ENCODE results near the gene SERP1. TPM values are rescaled to one million over a fixed set of nuclear protein-coding genes. Genes with fewer than 3 reads are reported as not detected.
"Not testable (repeated sequence)": the region's sequence is repeated elsewhere in the genome, so short reads cannot be mapped to it uniquely, and the experiment has no call there.

The SERP1 gene
- total RNA-seq, 1 experiment from 2014 or later = 375 TPM

GRCh38 chr3:150538324-150539208, 7.7 kb downstream of the SERP1 start:
- DNase-seq (ENCODE audit: low read depth) = no peak

- no peak for DNase-seq (ENCODE audit: low read depth)
Observed at GRCh38 chr3:150535204-150535603, 11.1 kb downstream of the SERP1 start.

- no peak for DNase-seq (ENCODE audit: low read depth)
Observed at GRCh38 chr3:150531775-150532174, 14.5 kb downstream of the SERP1 start.

GRCh38 chr3:150528354-150528797, 17.9 kb downstream of the SERP1 start:
- DNase-seq (ENCODE audit: low read depth) = no peak

GRCh38 chr3:150527464-150528255, 18.6 kb downstream of the SERP1 start:
- no peak for DNase-seq (ENCODE audit: low read depth)

GRCh38 chr3:150523538-150523937, 22.8 kb downstream of the SERP1 start:
- DNase-seq (ENCODE audit: low read depth) = no peak

- no peak for DNase-seq (ENCODE audit: low read depth)
Observed at GRCh38 chr3:150521463-150521862, 24.8 kb downstream of the SERP1 start.

- DNase-seq (ENCODE audit: low read depth) = no peak
Observed at GRCh38 chr3:150520408-150520807, 25.9 kb downstream of the SERP1 start.

GRCh38 chr3:150519026-150519425, 27.3 kb downstream of the SERP1 start:
- no peak for DNase-seq (ENCODE audit: low read depth)

- DNase-seq (ENCODE audit: low read depth) = no peak
Observed at GRCh38 chr3:150515210-150515609, 31.1 kb downstream of the SERP1 start.

- DNase-seq (ENCODE audit: low read depth) = no peak
Observed at GRCh38 chr3:150511122-150511821, 35.0 kb downstream of the SERP1 start.

GRCh38 chr3:150509780-150510179, 36.5 kb downstream of the SERP1 start:
- DNase-seq (ENCODE audit: low read depth) = no peak

GRCh38 chr3:150508401-150508800, 37.9 kb downstream of the SERP1 start:
- no peak for DNase-seq (ENCODE audit: low read depth)

- DNase-seq (ENCODE audit: low read depth) = no peak
Observed at GRCh38 chr3:150504483-150504882, 41.8 kb downstream of the SERP1 start.

GRCh38 chr3:150503402-150504099, 42.7 kb downstream of the SERP1 start:
- DNase-seq (ENCODE audit: low read depth) = no peak

GRCh38 chr3:150500960-150501359, 45.3 kb downstream of the SERP1 start:
- DNase-seq (ENCODE audit: low read depth) = not testable (repeated sequence)

GRCh38 chr3:150497956-150498355, 48.3 kb downstream of the SERP1 start:
- DNase-seq (ENCODE audit: low read depth) = peak; percentile 29

- peak; percentile 41 for DNase-seq (ENCODE audit: low read depth)
Observed at GRCh38 chr3:150495563-150496168, 50.6 kb downstream of the SERP1 start.

- peak; percentile 11 for DNase-seq (ENCODE audit: low read depth)
Observed at GRCh38 chr3:150495149-150495548, 51.1 kb downstream of the SERP1 start.

GRCh38 chr3:150494411-150494977, 51.8 kb downstream of the SERP1 start:
- no peak for DNase-seq (ENCODE audit: low read depth)
